GM12878 (cell line): Measurements from ENCODE around the gene NEU1. TPM values are rescaled to one million over a fixed set of nuclear protein-coding genes. Genes with fewer than 3 reads are reported as not detected.

ENCODE experiments used
- ATAC-seq: fragments of 200-7000 bp; cut with Tn5 transposase; 3 replicates; pipeline ENCODE4 v1.9.1; 2020; ENCODE audit warnings: mild to moderate bottlenecking, moderate library complexity
- BruUV-seq: library from RNA; stranded (reverse); fragments of 400-500 nt; replicated peaks from 2 replicates; lab custom pipeline; 2021; lab: Mats Ljungman, UMichigan
- CTCF ChIA-PET: fragments of 300-600 bp; sonication (Branson Sonifier 250); formaldehyde crosslinking; extraction: SDS; loops from one replicate; lab custom pipeline; 2021; ENCODE audit warnings: inconsistent platforms; lab: Yijun Ruan, JAX
- POLR2A ChIA-PET: fragments of 350-600 bp; formaldehyde crosslinking; extraction: SDS; loops from one replicate; lab custom pipeline; 2021; ENCODE audit warnings: inconsistent platforms; lab: Charles Lee
- RAD21 ChIA-PET: fragments of 300-600 bp; sonication (Branson Sonifier 250); formaldehyde crosslinking; loops from one replicate; lab custom pipeline; 2023; ENCODE audit warnings: antibody characterized with exemption; ENCODE audit not compliant: unreplicated experiment; lab: Charles Lee
- SMC1A ChIA-PET: fragments of 300-600 bp; sonication (Branson Sonifier 250); formaldehyde crosslinking; loops from one replicate; lab custom pipeline; 2023; ENCODE audit not compliant: unreplicated experiment, uncharacterized antibody; lab: Charles Lee
- DNase-seq: peaks from one replicate; pipeline ENCODE4 v3.0.0-alpha.2; 2011; ENCODE audit warnings: low read depth, low spot score
- FAIRE-seq: peaks from 3 replicates; lab custom pipeline; 2011; peaks lifted over from hg19 to GRCh38; lab: Jason Lieb, UNC
- H2AFZ ChIP-seq: 2 replicates; pipeline ENCODE4 v1.6.0; 2011; ENCODE audit warnings: low read depth, low read length, control low read depth; ENCODE audit not compliant: control insufficient read depth
- H3K27ac ChIP-seq: 2 replicates; pipeline ENCODE4 v1.5.1; 2011; ENCODE audit warnings: control low read depth; ENCODE audit not compliant: control insufficient read depth, insufficient read depth
- H3K27me3 ChIP-seq, 2 experiments: replicated peaks in 1 of 2; 2 replicates each; pipeline versions ENCODE4 v1.6.0 to v1.6.1; 2011; ENCODE audit warnings: low read length in 1 of 2; ENCODE audit not compliant: control insufficient read depth in 2 of 2, insufficient read depth in 2 of 2
- H3K36me3 ChIP-seq, 2 experiments: 2 replicates each; pipeline ENCODE4 v1.5.1; 2011; ENCODE audit warnings: low read length in 1 of 2; ENCODE audit not compliant: control insufficient read depth in 2 of 2, insufficient read depth in 2 of 2
- H3K4me1 ChIP-seq: 2 replicates; pipeline ENCODE4 v1.6.1; 2011; ENCODE audit warnings: mild to moderate bottlenecking, low read length, moderate library complexity, mixed read lengths; ENCODE audit not compliant: control insufficient read depth, insufficient read depth
- H3K4me2 ChIP-seq: 2 replicates; pipeline ENCODE4 v1.6.0; 2011; ENCODE audit warnings: control low read depth; ENCODE audit not compliant: control insufficient read depth, insufficient read depth
- H3K4me3 ChIP-seq: fragments of 200-600 bp; sonication (generic); 2 replicates; pipeline ENCODE4 v1.5.1; 2016
- H3K79me2 ChIP-seq: 2 replicates; pipeline ENCODE4 v1.6.0; 2011; ENCODE audit warnings: low read length; ENCODE audit not compliant: control insufficient read depth, insufficient read depth
- H3K9ac ChIP-seq: 2 replicates; pipeline ENCODE4 v1.8.0; 2011; ENCODE audit warnings: low read length, control low read depth, mixed read lengths; ENCODE audit not compliant: control insufficient read depth, insufficient read depth
- H3K9me3 ChIP-seq: replicated peaks from 3 replicates; pipeline ENCODE4 v1.5.1; 2011; ENCODE audit warnings: mild to moderate bottlenecking, low read length; ENCODE audit not compliant: control insufficient read depth, insufficient read depth
- H4K20me1 ChIP-seq: 2 replicates; pipeline ENCODE4 v1.6.0; 2011; ENCODE audit not compliant: control insufficient read depth, insufficient read depth
- ASH2L ChIP-seq: fragments of 300-600, 200-600 bp; sonication (generic); IDR thresholded peaks from 2 replicates; pipeline ENCODE4 v1.6.1; 2017; ENCODE audit warnings: low read depth, mild to moderate bottlenecking, borderline replicate concordance
- CHD2 ChIP-seq: IDR thresholded peaks from 2 replicates; pipeline ENCODE4 v1.6.1; 2011; ENCODE audit warnings: low read depth, low read length, improper control_type of control experiment, borderline replicate concordance
- CREM ChIP-seq: IDR thresholded peaks from 2 replicates; pipeline ENCODE4 v1.6.1; 2014; ENCODE audit warnings: antibody characterized with exemption, low read depth
- E2F4 ChIP-seq: IDR thresholded peaks from 2 replicates; pipeline ENCODE4 v1.6.1; 2012; ENCODE audit warnings: low read depth, low read length, improper control_type of control experiment
- FOXK2 ChIP-seq: fragments of 450-650 bp; IDR thresholded peaks from 2 replicates; pipeline ENCODE4 v1.6.1; 2017; ENCODE audit warnings: mild to moderate bottlenecking, moderate library complexity
- GATAD2B ChIP-seq: fragments of 450-650 bp; conservative IDR thresholded peaks from 2 replicates; pipeline ENCODE4 v1.6.1; 2017; ENCODE audit warnings: low read depth, mild to moderate bottlenecking, moderate library complexity
- MTA3 ChIP-seq: IDR thresholded peaks from 2 replicates; pipeline ENCODE4 v1.6.1; 2012; ENCODE audit warnings: low read length, inconsistent platforms, borderline replicate concordance
- POU2F2 ChIP-seq: IDR thresholded peaks from 3 replicates; pipeline ENCODE4 v1.6.1; 2011; ENCODE audit warnings: low read depth, mild to moderate bottlenecking, low read length, borderline replicate concordance
- RAD21 ChIP-seq: IDR thresholded peaks from 2 replicates; pipeline ENCODE4 v1.6.1; 2011; ENCODE audit warnings: mild to moderate bottlenecking, low read depth, low read length, moderate library complexity; ENCODE audit not compliant: insufficient read depth
- RELA ChIP-seq: fragments of 450-650 bp; IDR thresholded peaks from 2 replicates; pipeline ENCODE4 v1.8.0; 2014; ENCODE audit warnings: borderline replicate concordance; ENCODE audit not compliant: partially characterized antibody
- REST ChIP-seq: IDR thresholded peaks from 2 replicates; pipeline ENCODE4 v1.6.1; 2012; ENCODE audit warnings: mild to moderate bottlenecking, low read depth, low read length
- SMC3 ChIP-seq: IDR thresholded peaks from 2 replicates; pipeline ENCODE4 v1.6.1; 2011; ENCODE audit warnings: low read length, improper control_type of control experiment, borderline replicate concordance
- STAT1 ChIP-seq: fragments of 450-650 bp; conservative IDR thresholded peaks from 2 replicates; pipeline ENCODE4 v1.6.1; 2014; ENCODE audit warnings: antibody characterized with exemption, mild to moderate bottlenecking
- SUZ12 ChIP-seq: fragments of 200-600 bp; sonication (generic); IDR thresholded peaks from one replicate; pipeline ENCODE4 v1.6.1; 2018; ENCODE audit warnings: antibody characterized with exemption, mild to moderate bottlenecking; ENCODE audit not compliant: unreplicated experiment
- USF1 ChIP-seq: IDR thresholded peaks from 2 replicates; pipeline ENCODE4 v1.6.1; 2011; ENCODE audit warnings: borderline replicate concordance, low read depth, mild to moderate bottlenecking, moderate library complexity, mixed read lengths, low read length; ENCODE audit not compliant: insufficient read depth; ENCODE audit errors: extremely low read length
- WGBS: methylation state at CpG from one replicate; pipeline ENCODE4 v1.1.6; 2016; ENCODE audit warnings: low lambda C conversion rate; ENCODE audit not compliant: insufficient replicate concordance, insufficient coverage; ENCODE audit errors: missing lambda C conversion rate; 5-methylcytosine and 5-hydroxymethylcytosine counted together
- in situ Hi-C: fragments of 300-500 bp; cut with MboI; formaldehyde crosslinking; loops from 9 replicates; pipeline ENCODE4 v1.14.3; 2018; ENCODE audit warnings: mixed read lengths
- intact Hi-C: fragments of 100-400 bp; cut with micrococcal nuclease; formaldehyde crosslinking; loops from one replicate; pipeline ENCODE4 v1.14.2; 2022; ENCODE audit not compliant: unreplicated experiment
- polyA plus RNA-seq, 11 experiments: library from polyadenylated mRNA; depleted of rRNA in 4 of 11; unstranded in 6 of 11; stranded (reverse) in 5 of 11; fragments of >200 nt; fragmentation: Nextera tagmentation in 4 of 11; fragmentation: Illumina TruSeq in 1 of 11; extraction: Ambion mirVana in 4 of 11; extraction: Trizol in 1 of 11; gene quantifications; 1 replicate in 1 of 11; 2 replicates in 10 of 11; pipeline versions ENCODE4 v1.2.1 to v1.2.3, GENCODE V29; 2011 to 2016; ENCODE audit warnings: inconsistent platforms in 2 of 11, missing spikeins in 2 of 11, low read depth in 1 of 11
- total RNA-seq, 4 experiments: library from RNA; depleted of rRNA in 3 of 4; stranded (reverse); fragments of >200 nt in 3 of 4; fragmentation: Illumina TruSeq in 1 of 4; extraction: Trizol in 1 of 4; gene quantifications; 2 replicates each; pipeline versions ENCODE4 v1.2.1 to v1.2.3, GENCODE V29; 2013 to 2021

The NEU1 gene
- total and polyA plus RNA-seq, 10 of the 15 experiments (the other 5 are each of a cell fraction or from before 2014, with no cell fraction given) = 7.2 to 26.9 (median 21.6) TPM

- no peak overlapping the region for H3K4me2 ChIP-seq
- TF ChIP-seq MTA3 (no peak), CHD2 (no peak), ASH2L (no peak), CREM (no peak), SUZ12 (no peak), SMC3 (no peak), RAD21 (no peak), GATAD2B (no peak), RELA (no peak), POU2F2 (no peak), REST (no peak), STAT1 (no peak), USF1 (no peak), FOXK2 (no peak), E2F4 (no peak)
- TF ChIP-seq, all 136 proteins: peak for 0
- FAIRE-seq (no peak), DNase-seq (no peak), ATAC-seq (no peak)
- no peak overlapping the region for H3K9ac ChIP-seq
- no peak overlapping the region for H3K4me3 ChIP-seq
- RAD21 ChIA-PET = no interaction called here
- SMC1A ChIA-PET = interaction anchor here (0.6 to 1.9 kb wide), 3 partner anchors 13 to 20 kb away, joined by 3 to 5 read pairs (median 3); partner anchors contain the start of gene NEU1
- H3K27ac ChIP-seq = no peak overlapping the region
- H3K79me2 ChIP-seq = no peaks in the 10 kb centered on the region
- H4K20me1 ChIP-seq = no peaks in the 10 kb centered on the region
- H3K27me3 ChIP-seq = no peaks in the 10 kb centered on the region
- POLR2A ChIA-PET = interaction anchor here (0.6 to 1.0 kb wide), 2 partner anchors 13 to 124 kb away, joined by 3 read pairs; no protein-coding TSS in a partner anchor
- BruUV-seq = no TSS peak
- H2AFZ ChIP-seq = no peak overlapping the region
- no peaks in the 10 kb centered on the region for H3K4me1 ChIP-seq
- H3K9me3 ChIP-seq = no peaks in the 10 kb centered on the region
- 66% methylated on average over 7 of the region's 7 CpGs for WGBS
- intact Hi-C loops (no loop called here), in situ Hi-C loops (no loop called here)
- CTCF ChIA-PET = interaction anchor here (0.8 to 1.5 kb wide), 3 partner anchors 8 to 49 kb away, joined by 3 to 6 read pairs (median 5); partner anchors contain the start of gene HSPA1B
- H3K36me3 ChIP-seq = peaks cover 0 to 6% of the 10 kb centered on the region in 2 experiments; a peak in 2 of 4 replicates
Observed at GRCh38 chr6:31876357-31876756, 13.7 kb upstream of the NEU1 start.
